ENCODE results near the gene CFAP47. TPM values are rescaled to one million over a fixed set of nuclear protein-coding genes. Genes with fewer than 3 reads are reported as not detected.
"Not testable (repeated sequence)": the region's sequence is repeated elsewhere in the genome, so short reads cannot be mapped to it uniquely, and the experiment has no call there.

Gene CFAP47
- total and polyA plus RNA-seq, 2 of the 4 experiments (the other 2 are of a cell fraction) = not detected

GRCh38 chrX:36088939-36089338, 169.4 kb downstream of the CFAP47 start:
- intact Hi-C loops (cut with micrococcal nuclease) = not testable (repeated sequence)

More at GRCh38 chrX:36088939-36089338, 169.4 kb downstream of the CFAP47 start:
- H4K5ac ChIP-seq (ENCODE audit: low read depth, low read length); H3K4me2 ChIP-seq (ENCODE audit: low read depth, low read length); H2BK5ac ChIP-seq (ENCODE audit: low read depth, low read length, poor library complexity, severe bottlenecking); H3K56ac ChIP-seq (ENCODE audit: extremely low read depth, insufficient read depth, low read length); H2AK9ac ChIP-seq (replicated peaks; ENCODE audit: low read depth, low read length, poor library complexity); H3K27me3 ChIP-seq (ENCODE audit: control insufficient read depth, insufficient read depth, low read length); dilution Hi-C loops (cut with HindIII; ENCODE audit: low sequenced_read_pairs, unreplicated experiment); H3K9ac ChIP-seq (ENCODE audit: low read depth, low read length); H2AFZ ChIP-seq (replicated peaks; ENCODE audit: low read length, poor library complexity); H4K91ac ChIP-seq (ENCODE audit: insufficient read depth, low read depth, low read length); H3K4me1 ChIP-seq (ENCODE audit: control insufficient read depth, insufficient read depth, low read length); H4K8ac ChIP-seq (ENCODE audit: low read depth in 2 of 2, low read length in 2 of 2); H2BK20ac ChIP-seq (ENCODE audit: low read depth, low read length); H3K4ac ChIP-seq (ENCODE audit: low read depth, low read length); H4K20me1 ChIP-seq (ENCODE audit: insufficient read depth, low read length); ATAC-seq (ENCODE audit: low read depth); H2AK5ac ChIP-seq (ENCODE audit: low read depth, low read length); H3K4me3 ChIP-seq (ENCODE audit: insufficient read depth, low read depth, low read length); H3K27ac ChIP-seq (ENCODE audit: insufficient read depth, low read length); H3K18ac ChIP-seq (ENCODE audit: low read depth, low read length); H3K23ac ChIP-seq (ENCODE audit: low read depth, low read length); CTCF ChIA-PET; H3K9me1 ChIP-seq (ENCODE audit: insufficient read depth, low read length); H3K79me1 ChIP-seq (ENCODE audit: low read depth in 1 of 2, low read length in 2 of 2); H2BK15ac ChIP-seq (ENCODE audit: low read depth, low read length); H3K36me3 ChIP-seq (ENCODE audit: control insufficient read depth, insufficient read depth, low read length); in situ Hi-C loops (cut with MboI; ENCODE audit: low sequenced_read_pairs); BruUV-seq (replicated peaks); H2BK120ac ChIP-seq (ENCODE audit: low read depth, low read length); H3K14ac ChIP-seq (replicated peaks; ENCODE audit: low read depth, low read length); H3K9me3 ChIP-seq (ENCODE audit: control insufficient read depth, insufficient read depth, low read length); DNase-seq: not testable (repeated sequence)
- POLR2A ChIA-PET (ENCODE audit: unreplicated experiment) = interaction anchor here (0.6 kb wide), 1 partner anchor 177 kb away, joined by 4 read pairs; no protein-coding TSS in a partner anchor
- no CpG with 5 or more reads among the region's 10 CpGs for WGBS, 2 experiments (ENCODE audit: extremely low coverage in 2 of 2, insufficient read length in 1 of 2)

Data from IMR-90 (cell line).